HEK293T (cell line): ENCODE results near the gene DOK4.

ENCODE experiments used
- CTCF ChIA-PET: fragments of 350-600 bp; formaldehyde crosslinking; extraction: SDS; loops from one replicate; lab custom pipeline; 2021; ENCODE audit warnings: antibody characterized with exemption, inconsistent platforms; lab: Yijun Ruan, JAX
- POLR2A ChIA-PET: fragments of 350-600 bp; formaldehyde crosslinking; extraction: SDS; loops from one replicate; lab custom pipeline; 2020; ENCODE audit warnings: antibody characterized with exemption, inconsistent platforms; lab: Yijun Ruan, JAX
- DNase-seq: peaks from one replicate; pipeline ENCODE4 v3.0.0; 2012; ENCODE audit warnings: mixed read lengths; ENCODE audit errors: extremely low spot score
- ARNT ChIP-seq: fragments of 450-650 bp; IDR thresholded peaks from 2 replicates; pipeline ENCODE4 v1.6.1; 2017; ENCODE audit warnings: mild to moderate bottlenecking
- BHLHE40 ChIP-seq: fragments of 450-650 bp; IDR thresholded peaks from 2 replicates; pipeline ENCODE4 v1.6.1; 2016; ENCODE audit warnings: mild to moderate bottlenecking, moderate library complexity, borderline replicate concordance
- CTBP1 ChIP-seq: fragments of 450-650 bp; IDR thresholded peaks from 2 replicates; pipeline ENCODE4 v1.6.1; 2016; ENCODE audit warnings: borderline replicate concordance
- ELF4 ChIP-seq: fragments of 450-650 bp; IDR thresholded peaks from 2 replicates; pipeline ENCODE4 v1.6.1; 2017; ENCODE audit warnings: antibody characterized with exemption
- FOXA1 ChIP-seq: fragments of 450-650 bp; IDR thresholded peaks from 2 replicates; pipeline ENCODE4 v1.6.1; 2016; ENCODE audit warnings: mild to moderate bottlenecking
- FOXK2 ChIP-seq: fragments of 450-650 bp; IDR thresholded peaks from 2 replicates; pipeline ENCODE4 v1.6.1; 2016; ENCODE audit warnings: mild to moderate bottlenecking
- FOXM1 ChIP-seq: fragments of 450-650 bp; IDR thresholded peaks from 2 replicates; pipeline ENCODE4 v1.6.1; 2017; ENCODE audit warnings: mild to moderate bottlenecking, borderline replicate concordance
- HDGF ChIP-seq: fragments of 450-650 bp; IDR thresholded peaks from 2 replicates; pipeline ENCODE4 v1.6.1; 2017; ENCODE audit warnings: antibody characterized with exemption, borderline replicate concordance
- L3MBTL2 ChIP-seq: fragments of 450-650 bp; conservative IDR thresholded peaks from 2 replicates; pipeline ENCODE4 v1.6.1; 2016; ENCODE audit warnings: mild to moderate bottlenecking
- LEF1 ChIP-seq: fragments of 450-650 bp; IDR thresholded peaks from 2 replicates; pipeline ENCODE4 v1.6.1; 2017; ENCODE audit warnings: mild to moderate bottlenecking, borderline replicate concordance
- NFRKB ChIP-seq: fragments of 450-650 bp; IDR thresholded peaks from 2 replicates; pipeline ENCODE4 v1.6.1; 2016; ENCODE audit warnings: mild to moderate bottlenecking, moderate library complexity
- PKNOX1 ChIP-seq: fragments of 450-650 bp; IDR thresholded peaks from 2 replicates; pipeline ENCODE4 v1.6.1; 2016
- SP1 ChIP-seq: fragments of 450-650 bp; IDR thresholded peaks from 2 replicates; pipeline ENCODE4 v1.6.1; 2017
- SUZ12 ChIP-seq: fragments of 450-650 bp; IDR thresholded peaks from 2 replicates; pipeline ENCODE4 v1.6.1; 2016; ENCODE audit warnings: mild to moderate bottlenecking
- TARDBP ChIP-seq: fragments of 450-650 bp; IDR thresholded peaks from 2 replicates; pipeline ENCODE4 v1.6.1; 2016
- ZNF384 ChIP-seq: fragments of 450-650 bp; IDR thresholded peaks from 2 replicates; pipeline ENCODE4 v1.6.1; 2016

DOK4 gene

GRCh38 chr16:57516176-57516725, 30.0 kb upstream of the DOK4 start:
- DNase-seq, result no peak
- TF ChIP-seq LEF1, result no peak
- TF ChIP-seq CTBP1, result no peak
- no peak for TF ChIP-seq BHLHE40
- POLR2A ChIA-PET, result interaction anchor here (2.4 kb wide), 1 partner anchor 69 kb away, joined by 7 read pairs; the partner anchor contains the start of genes CIAPIN1 and COQ9
- CTCF ChIA-PET, result interaction anchor here (0.6 to 2.0 kb wide), 2 partner anchors 34 to 99 kb away, joined by 4 to 5 read pairs; no protein-coding TSS in a partner anchor

GRCh38 chr16:57514791-57515600, 28.7 kb upstream of the DOK4 start:
- DNase-seq, result no peak
- POLR2A ChIA-PET, result no interaction called here
- no peak for TF ChIP-seq CTBP1
- no peak for TF ChIP-seq FOXA1
- no peak for TF ChIP-seq BHLHE40
- no peak for TF ChIP-seq ARNT
- CTCF ChIA-PET, result no interaction called here

- no peak for TF ChIP-seq SP1
- no peak for TF ChIP-seq FOXM1
- no peak for TF ChIP-seq HDGF
- no peak for TF ChIP-seq ELF4
- TF ChIP-seq NFRKB, result no peak
- TF ChIP-seq TARDBP, result no peak
- no peak for TF ChIP-seq BHLHE40
- no peak for TF ChIP-seq PKNOX1
- TF ChIP-seq FOXK2, result no peak
- TF ChIP-seq LEF1, result no peak
- no peak for TF ChIP-seq CTBP1
- TF ChIP-seq ZNF384, result no peak
- no peak for TF ChIP-seq ARNT
- no peak for TF ChIP-seq SUZ12
- no peak for TF ChIP-seq L3MBTL2
- no peak for TF ChIP-seq FOXA1
- CTCF ChIA-PET, result interaction anchor here (0.6 kb wide), 1 partner anchor 1667 kb away, joined by 5 read pairs; no protein-coding TSS in a partner anchor
- DNase-seq, result no peak
- POLR2A ChIA-PET, result no interaction called here
Measured at GRCh38 chr16:57514371-57514770, 28.1 kb upstream of the DOK4 start.

GRCh38 chr16:57513371-57514102, 27.2 kb upstream of the DOK4 start:
- POLR2A ChIA-PET, result interaction anchor here (1.3 kb wide), 1 partner anchor 66 kb away, joined by 4 read pairs; the partner anchor contains the start of genes CIAPIN1 and COQ9
- DNase-seq, result peak; percentile 46
- no peak for TF ChIP-seq HDGF
- TF ChIP-seq PKNOX1, result peak; percentile 47; the same call in 1 of the 2 replicates
- CTCF ChIA-PET, result interaction anchor here (0.6 kb wide), 1 partner anchor 1666 kb away, joined by 5 read pairs; no protein-coding TSS in a partner anchor

GRCh38 chr16:57512296-57513001, 26.2 kb upstream of the DOK4 start:
- POLR2A ChIA-PET, result no interaction called here

More at GRCh38 chr16:57512296-57513001, 26.2 kb upstream of the DOK4 start:
- CTCF ChIA-PET, result no interaction called here
- no peak for DNase-seq
- TF ChIP-seq FOXA1 (no peak), ARNT (no peak), CTBP1 (no peak), PKNOX1 (no peak), ELF4 (no peak), FOXK2 (no peak), TARDBP (no peak), SUZ12 (no peak), ZNF384 (no peak), LEF1 (no peak), L3MBTL2 (no peak), FOXM1 (no peak), NFRKB (no peak), HDGF (no peak), SP1 (no peak), BHLHE40 (no peak)
